HEK293 (cell line): ENCODE measurements around the gene TRIM72.

ENCODE experiments used
- CTCF ChIA-PET: fragments of 350-600 bp; formaldehyde crosslinking; extraction: SDS; loops from one replicate; lab custom pipeline; 2021; ENCODE audit warnings: antibody characterized with exemption; lab: Yijun Ruan, JAX
- POLR2A ChIA-PET: fragments of 300-600 bp; formaldehyde crosslinking; extraction: SDS; loops from one replicate; lab custom pipeline; 2020; ENCODE audit warnings: antibody characterized with exemption, inconsistent platforms; lab: Yijun Ruan, JAX
- H3K27ac ChIP-seq: fragments of 200-500 bp; sonication (Bioruptor generic); 2 replicates; pipeline ENCODE4 v1.5.1; 2014; ENCODE audit warnings: low read depth, low read length, control low read depth, inconsistent platforms; ENCODE audit errors: extremely low read depth
- H3K36me3 ChIP-seq, 2 experiments: fragments of 200-500 bp in 1 of 2; sonication (Bioruptor generic) in 1 of 2; 1 replicate in 1 of 2; 2 replicates in 1 of 2; pipeline ENCODE4 v1.5.1; 2014 to 2017; ENCODE audit warnings: inconsistent platforms in 2 of 2, low read length in 2 of 2; ENCODE audit not compliant: control insufficient read depth in 2 of 2, insufficient read depth in 1 of 2
- H3K4me1 ChIP-seq: fragments of 200-500 bp; sonication (Bioruptor generic); 2 replicates; pipeline ENCODE4 v1.5.1; 2014; ENCODE audit warnings: mild to moderate bottlenecking, low read length, inconsistent platforms; ENCODE audit not compliant: control insufficient read depth, insufficient read depth
- H3K4me3 ChIP-seq: 2 replicates; pipeline ENCODE4 v1.5.1; 2011; ENCODE audit warnings: low read depth, mild to moderate bottlenecking, control low read depth, low read length, moderate library complexity
- H3K9me3 ChIP-seq: fragments of 200-500 bp; sonication (Bioruptor generic); 2 replicates; pipeline ENCODE4 v1.5.1; 2014; ENCODE audit warnings: low read depth, low read length, inconsistent platforms; ENCODE audit not compliant: control insufficient read depth, insufficient read depth
- ELK4 ChIP-seq: IDR thresholded peaks from 2 replicates; pipeline ENCODE4 v1.6.1; 2011; ENCODE audit warnings: mild to moderate bottlenecking, low read depth, low read length, borderline replicate concordance
- KLF10 ChIP-seq: fragments of 450-650 bp; IDR thresholded peaks from 2 replicates; pipeline ENCODE4 v1.5.1; 2018; ENCODE audit warnings: missing biosample characterization, mild to moderate bottlenecking, missing genetic modification characterization
- MZF1 ChIP-seq: fragments of 450-650 bp; formaldehyde crosslinking; IDR thresholded peaks from 2 replicates; pipeline ENCODE4 v1.5.1; 2017; ENCODE audit warnings: missing biosample characterization, missing genetic modification characterization, borderline replicate concordance
- PRDM2 ChIP-seq: fragments of 450-650 bp; formaldehyde crosslinking; IDR thresholded peaks from 2 replicates; pipeline ENCODE4 v1.5.1; 2016; ENCODE audit warnings: missing biosample characterization, missing genetic modification characterization, borderline replicate concordance
- SALL2 ChIP-seq: fragments of 450-650 bp; formaldehyde crosslinking; IDR thresholded peaks from 2 replicates; pipeline ENCODE4 v1.5.0; 2017; ENCODE audit warnings: missing biosample characterization, mild to moderate bottlenecking, missing genetic modification characterization, borderline replicate concordance
- WT1 ChIP-seq: fragments of 450-650 bp; formaldehyde crosslinking; IDR thresholded peaks from 2 replicates; pipeline ENCODE4 v1.5.1; 2016; ENCODE audit warnings: missing biosample characterization, missing genetic modification characterization
- ZBTB1 ChIP-seq: fragments of 450-650 bp; formaldehyde crosslinking; IDR thresholded peaks from 2 replicates; pipeline ENCODE4 v1.5.1; 2016; ENCODE audit warnings: missing biosample characterization, missing genetic modification characterization
- ZFHX2 ChIP-seq: fragments of 450-650 bp; formaldehyde crosslinking; conservative IDR thresholded peaks from 2 replicates; pipeline ENCODE4 v1.5.1; 2016; ENCODE audit warnings: missing biosample characterization, missing genetic modification characterization
- ZNF248 ChIP-seq: fragments of 450-650 bp; formaldehyde crosslinking; IDR thresholded peaks from 2 replicates; pipeline ENCODE4 v1.5.1; 2017; ENCODE audit warnings: missing biosample characterization, missing genetic modification characterization
- ZNF350 ChIP-seq: fragments of 450-650 bp; formaldehyde crosslinking; IDR thresholded peaks from 2 replicates; pipeline ENCODE4 v1.5.0; 2017; ENCODE audit warnings: missing biosample characterization, mild to moderate bottlenecking, missing genetic modification characterization
- ZNF423 ChIP-seq: fragments of 450-650 bp; formaldehyde crosslinking; IDR thresholded peaks from 2 replicates; pipeline ENCODE4 v1.5.1; 2016; ENCODE audit warnings: missing biosample characterization, missing genetic modification characterization
- ZNF596 ChIP-seq: fragments of 450-650 bp; IDR thresholded peaks from 2 replicates; pipeline ENCODE4 v1.5.0; 2018; ENCODE audit warnings: missing biosample characterization, mild to moderate bottlenecking, missing genetic modification characterization, moderate library complexity
- ZNF654 ChIP-seq: fragments of 450-650 bp; formaldehyde crosslinking; IDR thresholded peaks from 2 replicates; pipeline ENCODE4 v1.5.1; 2016; ENCODE audit warnings: low read depth, missing biosample characterization, missing genetic modification characterization
- ZNF670 ChIP-seq: fragments of 450-650 bp; formaldehyde crosslinking; IDR thresholded peaks from 2 replicates; pipeline ENCODE4 v1.5.1; 2016; ENCODE audit warnings: missing biosample characterization, missing genetic modification characterization, low read depth
- ZNF776 ChIP-seq: fragments of 450-650 bp; formaldehyde crosslinking; IDR thresholded peaks from 2 replicates; pipeline ENCODE4 v1.5.0; 2017; ENCODE audit warnings: missing biosample characterization, missing genetic modification characterization, borderline replicate concordance
- TF ChIP-seq, protein P1 (sequence below): fragments of 450-650 bp; IDR thresholded peaks from 2 replicates; pipeline ENCODE4 v1.5.1; 2018; ENCODE audit warnings: missing biosample characterization, missing genetic modification characterization
- TF ChIP-seq, protein P2 (sequence below): fragments of 450-650 bp; formaldehyde crosslinking; IDR thresholded peaks from 2 replicates; pipeline ENCODE4 v1.5.1; 2016; ENCODE audit warnings: missing biosample characterization, missing genetic modification characterization
- TF ChIP-seq, protein P3 (sequence below): fragments of 450-650 bp; formaldehyde crosslinking; IDR thresholded peaks from 2 replicates; pipeline ENCODE4 v1.5.1; 2016; ENCODE audit warnings: missing biosample characterization, missing genetic modification characterization

The TRIM72 gene

GRCh38 chr16:31188450-31189411, 25.2 kb upstream of the TRIM72 start:
- Histone ChIP-seq H3K9me3 (no peaks in the 10 kb centered on the region), H3K36me3 (peaks cover 85 to 100% of the 10 kb centered on the region in 2 experiments), H3K27ac (no peak overlapping the region), H3K4me1 (no peaks in the 10 kb centered on the region), H3K4me3 (no peak overlapping the region)
- POLR2A ChIA-PET, result interaction anchor here (0.6 to 3.1 kb wide), 5 partner anchors 8 to 47 kb away, joined by 3 to 25 read pairs (median 4); partner anchors contain the start of genes FUS and PYCARD
- TF ChIP-seq KLF10 (tag by site-specific recombination), result no peak
- TF ChIP-seq, protein P1, sequence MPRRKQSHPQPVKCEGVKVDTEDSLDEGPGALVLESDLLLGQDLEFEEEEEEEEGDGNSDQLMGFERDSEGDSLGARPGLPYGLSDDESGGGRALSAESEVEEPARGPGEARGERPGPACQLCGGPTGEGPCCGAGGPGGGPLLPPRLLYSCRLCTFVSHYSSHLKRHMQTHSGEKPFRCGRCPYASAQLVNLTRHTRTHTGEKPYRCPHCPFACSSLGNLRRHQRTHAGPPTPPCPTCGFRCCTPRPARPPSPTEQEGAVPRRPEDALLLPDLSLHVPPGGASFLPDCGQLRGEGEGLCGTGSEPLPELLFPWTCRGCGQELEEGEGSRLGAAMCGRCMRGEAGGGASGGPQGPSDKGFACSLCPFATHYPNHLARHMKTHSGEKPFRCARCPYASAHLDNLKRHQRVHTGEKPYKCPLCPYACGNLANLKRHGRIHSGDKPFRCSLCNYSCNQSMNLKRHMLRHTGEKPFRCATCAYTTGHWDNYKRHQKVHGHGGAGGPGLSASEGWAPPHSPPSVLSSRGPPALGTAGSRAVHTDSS (tag by site-specific recombination), result no peak
- no peak for TF ChIP-seq ZNF350 (tag by site-specific recombination)
- no peak for TF ChIP-seq ZNF776 (tag by site-specific recombination)
- TF ChIP-seq, protein P2, sequence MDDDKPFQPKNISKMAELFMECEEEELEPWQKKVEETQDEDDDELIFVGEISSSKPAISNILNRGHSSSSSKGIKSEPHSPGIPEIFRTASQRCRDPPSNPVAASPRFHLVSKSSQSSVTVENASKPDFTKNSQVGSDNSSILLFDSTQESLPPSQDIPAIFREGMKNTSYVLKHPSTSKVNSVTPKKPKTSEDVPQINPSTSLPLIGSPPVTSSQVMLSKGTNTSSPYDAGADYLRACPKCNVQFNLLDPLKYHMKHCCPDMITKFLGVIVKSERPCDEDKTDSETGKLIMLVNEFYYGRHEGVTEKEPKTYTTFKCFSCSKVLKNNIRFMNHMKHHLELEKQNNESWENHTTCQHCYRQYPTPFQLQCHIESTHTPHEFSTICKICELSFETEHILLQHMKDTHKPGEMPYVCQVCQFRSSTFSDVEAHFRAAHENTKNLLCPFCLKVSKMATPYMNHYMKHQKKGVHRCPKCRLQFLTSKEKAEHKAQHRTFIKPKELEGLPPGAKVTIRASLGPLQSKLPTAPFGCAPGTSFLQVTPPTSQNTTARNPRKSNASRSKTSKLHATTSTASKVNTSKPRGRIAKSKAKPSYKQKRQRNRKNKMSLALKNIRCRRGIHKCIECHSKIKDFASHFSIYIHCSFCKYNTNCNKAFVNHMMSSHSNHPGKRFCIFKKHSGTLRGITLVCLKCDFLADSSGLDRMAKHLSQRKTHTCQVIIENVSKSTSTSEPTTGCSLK (tag by site-specific recombination), result no peak
- TF ChIP-seq MZF1 (tag by site-specific recombination), result no peak
- no peak for TF ChIP-seq WT1 (tag by site-specific recombination)
- TF ChIP-seq ZNF670 (tag by site-specific recombination), result no peak
- TF ChIP-seq ELK4, result no peak
- no peak for TF ChIP-seq ZNF248 (tag by site-specific recombination)
- TF ChIP-seq PRDM2 (tag by site-specific recombination), result no peak
- CTCF ChIA-PET, result no interaction called here

GRCh38 chr16:31189412-31189778, 24.5 kb upstream of the TRIM72 start:
- Histone ChIP-seq H3K9me3 (no peaks in the 10 kb centered on the region), H3K4me3 (no peak overlapping the region), H3K27ac (no peak overlapping the region), H3K4me1 (no peaks in the 10 kb centered on the region), H3K36me3 (peaks cover 87 to 100% of the 10 kb centered on the region in 2 experiments)
- POLR2A ChIA-PET, result interaction anchor here (0.7 to 3.1 kb wide), 4 partner anchors 9 to 47 kb away, joined by 3 to 25 read pairs (median 6); partner anchors contain the start of genes FUS and PYCARD
- CTCF ChIA-PET, result no interaction called here
- no peak for TF ChIP-seq ZNF596
- TF ChIP-seq ZNF654 (tag by site-specific recombination), result no peak
- TF ChIP-seq SALL2 (tag by site-specific recombination), result no peak
- TF ChIP-seq ZNF350 (tag by site-specific recombination), result no peak
- TF ChIP-seq ZNF423 (tag by site-specific recombination), result no peak
- no peak for TF ChIP-seq ZFHX2
- TF ChIP-seq, protein P3, sequence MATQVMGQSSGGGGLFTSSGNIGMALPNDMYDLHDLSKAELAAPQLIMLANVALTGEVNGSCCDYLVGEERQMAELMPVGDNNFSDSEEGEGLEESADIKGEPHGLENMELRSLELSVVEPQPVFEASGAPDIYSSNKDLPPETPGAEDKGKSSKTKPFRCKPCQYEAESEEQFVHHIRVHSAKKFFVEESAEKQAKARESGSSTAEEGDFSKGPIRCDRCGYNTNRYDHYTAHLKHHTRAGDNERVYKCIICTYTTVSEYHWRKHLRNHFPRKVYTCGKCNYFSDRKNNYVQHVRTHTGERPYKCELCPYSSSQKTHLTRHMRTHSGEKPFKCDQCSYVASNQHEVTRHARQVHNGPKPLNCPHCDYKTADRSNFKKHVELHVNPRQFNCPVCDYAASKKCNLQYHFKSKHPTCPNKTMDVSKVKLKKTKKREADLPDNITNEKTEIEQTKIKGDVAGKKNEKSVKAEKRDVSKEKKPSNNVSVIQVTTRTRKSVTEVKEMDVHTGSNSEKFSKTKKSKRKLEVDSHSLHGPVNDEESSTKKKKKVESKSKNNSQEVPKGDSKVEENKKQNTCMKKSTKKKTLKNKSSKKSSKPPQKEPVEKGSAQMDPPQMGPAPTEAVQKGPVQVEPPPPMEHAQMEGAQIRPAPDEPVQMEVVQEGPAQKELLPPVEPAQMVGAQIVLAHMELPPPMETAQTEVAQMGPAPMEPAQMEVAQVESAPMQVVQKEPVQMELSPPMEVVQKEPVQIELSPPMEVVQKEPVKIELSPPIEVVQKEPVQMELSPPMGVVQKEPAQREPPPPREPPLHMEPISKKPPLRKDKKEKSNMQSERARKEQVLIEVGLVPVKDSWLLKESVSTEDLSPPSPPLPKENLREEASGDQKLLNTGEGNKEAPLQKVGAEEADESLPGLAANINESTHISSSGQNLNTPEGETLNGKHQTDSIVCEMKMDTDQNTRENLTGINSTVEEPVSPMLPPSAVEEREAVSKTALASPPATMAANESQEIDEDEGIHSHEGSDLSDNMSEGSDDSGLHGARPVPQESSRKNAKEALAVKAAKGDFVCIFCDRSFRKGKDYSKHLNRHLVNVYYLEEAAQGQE (tag by site-specific recombination), result no peak
- no peak for TF ChIP-seq ZBTB1 (tag by site-specific recombination)
